ENCODE data around the gene RNF187.
"Not testable (repeated sequence)": the region's sequence is repeated elsewhere in the genome, so short reads cannot be mapped to it uniquely, and the experiment has no call there.

The RNF187 gene

DNA sequence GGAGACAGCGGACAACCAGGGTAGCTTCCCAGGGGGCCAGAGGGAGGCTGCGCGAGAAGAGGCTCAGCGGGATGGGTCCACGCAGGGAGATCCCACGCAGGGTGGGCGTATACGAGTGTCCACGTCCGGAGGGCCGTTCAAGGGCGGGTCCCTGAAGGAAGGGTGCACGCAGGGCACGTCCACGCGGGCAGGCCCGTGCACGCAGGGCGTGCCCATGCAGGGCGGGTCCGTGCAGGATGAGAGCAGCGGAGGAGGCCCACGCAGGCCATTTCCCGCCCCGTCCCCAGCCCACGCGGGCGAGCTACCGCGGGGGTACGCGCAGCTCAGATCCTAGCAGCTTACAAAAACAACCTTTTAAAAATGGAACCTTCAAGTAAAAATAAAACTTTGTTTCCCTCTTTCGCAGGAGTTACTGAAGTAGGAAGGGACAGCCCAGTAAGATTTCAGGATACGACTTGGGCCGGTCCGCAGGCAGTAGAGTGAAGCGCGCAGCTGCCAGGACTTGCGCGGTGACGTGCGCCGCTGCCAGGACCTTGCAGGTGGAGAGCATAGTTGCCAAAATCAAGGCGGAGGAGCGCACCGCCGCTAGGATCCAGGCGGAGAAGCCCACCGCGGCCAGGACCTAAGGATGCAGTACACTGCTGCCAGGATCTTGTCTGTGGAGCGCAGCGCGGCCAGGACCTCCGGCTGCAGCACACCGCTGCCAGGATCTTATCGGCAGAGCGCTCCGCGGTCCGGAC is 416 bp upstream of the RNF187 start:
- peak; percentile 62 for DNase-seq (ENCODE audit: low read depth)

DNA sequence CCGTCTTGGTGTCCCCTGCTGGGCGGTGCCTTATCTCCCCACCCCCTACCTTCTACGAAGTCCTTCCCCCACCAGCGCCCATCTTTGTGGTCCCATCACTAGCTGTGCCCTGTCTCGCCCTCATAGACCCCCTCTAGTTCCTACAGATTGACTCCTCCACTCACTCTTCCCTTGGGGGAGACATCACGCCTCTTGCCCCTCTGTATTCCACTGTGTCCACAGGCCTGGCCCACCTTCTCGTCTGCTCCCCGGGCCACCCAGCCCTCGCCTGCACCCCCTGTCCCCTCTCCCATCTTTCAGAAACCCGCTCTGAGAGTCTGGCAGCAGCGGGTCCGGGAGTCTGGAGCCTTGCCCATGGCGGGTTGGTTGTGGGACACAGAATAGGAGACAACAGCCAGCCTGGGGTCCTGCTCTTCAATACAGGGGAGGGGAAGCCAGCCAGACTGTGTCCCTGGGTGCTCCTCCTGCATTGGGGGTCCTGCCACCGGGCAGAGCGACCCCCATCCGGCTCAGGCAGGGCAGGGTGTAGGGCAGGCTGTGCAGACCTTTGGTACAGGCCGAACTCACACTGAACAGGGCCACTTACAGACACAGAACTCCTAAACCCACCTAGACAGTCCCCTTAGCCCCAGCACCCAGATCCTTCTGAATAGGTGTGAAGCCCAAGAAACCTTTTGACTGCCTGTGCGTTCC is 1.1 kb downstream of the RNF187 start:
- DNase-seq (ENCODE audit: low read depth): no peak

DNA sequence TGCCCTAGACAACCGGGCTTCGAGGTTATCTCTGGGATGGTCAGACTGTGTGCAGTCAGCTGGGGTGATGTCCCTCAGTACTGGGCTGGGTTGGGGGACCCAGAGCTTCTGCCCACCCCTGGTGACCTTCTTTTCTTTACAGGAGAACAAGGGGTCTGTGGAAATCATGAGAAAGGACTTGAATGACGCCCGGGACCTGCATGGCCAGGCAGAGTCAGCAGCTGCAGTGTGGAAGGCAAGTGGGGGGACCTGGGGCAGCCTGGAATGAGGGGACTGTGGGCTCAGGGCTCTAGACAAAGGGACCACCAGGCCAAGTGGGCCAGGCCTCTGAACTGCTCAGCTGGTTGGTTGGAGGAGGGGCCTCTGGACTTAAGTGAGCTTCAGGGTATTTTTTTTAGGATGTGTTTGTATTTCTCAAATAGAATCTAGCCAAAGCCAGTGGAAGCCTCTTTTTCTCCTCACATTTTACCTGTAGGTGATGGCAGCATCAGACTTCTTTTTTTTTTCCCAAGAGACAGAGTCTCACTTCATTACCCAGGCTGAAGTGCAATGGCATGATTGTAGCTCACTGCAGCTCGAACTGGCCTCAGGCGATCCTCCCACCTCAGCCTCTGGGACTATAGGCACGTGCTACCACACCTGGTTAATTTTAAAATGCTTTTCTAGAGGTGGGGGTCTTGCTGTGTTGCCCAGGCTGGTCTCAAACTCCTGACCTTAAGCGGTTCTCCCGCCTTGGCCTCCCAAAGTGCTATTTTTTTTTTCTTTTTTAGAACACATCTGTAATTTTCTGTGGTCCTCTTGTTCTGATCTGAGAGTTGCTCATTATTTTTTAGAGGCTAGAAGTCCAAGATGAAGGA is 1.9 kb downstream of the RNF187 start:
- DNase-seq (ENCODE audit: low read depth): no peak

DNA sequence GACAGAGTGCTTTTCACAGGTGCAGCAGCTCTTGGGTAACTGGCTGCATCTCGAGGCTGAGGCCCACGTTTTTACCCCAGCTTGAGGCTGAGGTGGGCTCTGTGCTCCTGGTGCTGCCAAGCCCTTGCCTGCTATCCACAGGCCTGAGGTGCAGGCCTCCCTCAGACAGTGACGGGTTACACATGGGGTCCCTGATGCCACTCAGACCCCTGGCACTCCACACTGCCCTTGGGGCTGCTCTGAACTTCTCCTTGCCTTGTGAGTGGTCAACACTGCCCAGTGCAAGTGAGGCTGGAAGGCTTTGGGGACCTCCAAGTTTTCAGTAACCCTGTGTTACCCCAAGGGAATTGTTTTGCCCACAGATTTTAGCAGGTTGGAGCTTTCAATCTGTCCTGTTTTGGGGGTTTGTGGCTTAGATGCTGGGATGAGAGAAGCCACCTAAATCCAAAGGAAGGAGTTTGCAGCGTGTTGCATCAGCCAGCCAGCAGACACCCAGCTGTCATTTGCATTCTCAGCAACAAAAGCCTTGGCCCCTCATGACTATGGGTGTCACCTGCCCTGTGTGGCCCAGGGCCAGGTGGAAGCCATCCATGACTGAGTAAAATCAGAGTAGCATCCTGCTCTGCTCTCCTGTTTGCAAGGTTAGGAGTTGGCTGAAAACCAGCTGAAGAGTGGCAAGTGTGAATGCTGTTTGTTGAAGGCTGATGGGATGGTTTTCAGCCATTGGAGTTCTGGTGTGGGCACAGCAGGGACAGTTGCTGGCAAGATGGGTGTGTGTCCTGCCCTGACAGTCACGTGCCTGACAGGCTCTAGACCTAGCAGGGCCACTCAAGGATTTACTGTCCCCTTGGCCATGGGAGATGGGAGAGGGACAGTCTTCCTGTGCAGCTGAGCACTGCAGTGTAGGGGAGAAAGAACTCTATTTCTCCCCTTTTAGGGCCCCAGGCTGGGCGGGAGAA is 3.2 kb downstream of the RNF187 start:
- DNase-seq (ENCODE audit: low read depth): no peak

DNA sequence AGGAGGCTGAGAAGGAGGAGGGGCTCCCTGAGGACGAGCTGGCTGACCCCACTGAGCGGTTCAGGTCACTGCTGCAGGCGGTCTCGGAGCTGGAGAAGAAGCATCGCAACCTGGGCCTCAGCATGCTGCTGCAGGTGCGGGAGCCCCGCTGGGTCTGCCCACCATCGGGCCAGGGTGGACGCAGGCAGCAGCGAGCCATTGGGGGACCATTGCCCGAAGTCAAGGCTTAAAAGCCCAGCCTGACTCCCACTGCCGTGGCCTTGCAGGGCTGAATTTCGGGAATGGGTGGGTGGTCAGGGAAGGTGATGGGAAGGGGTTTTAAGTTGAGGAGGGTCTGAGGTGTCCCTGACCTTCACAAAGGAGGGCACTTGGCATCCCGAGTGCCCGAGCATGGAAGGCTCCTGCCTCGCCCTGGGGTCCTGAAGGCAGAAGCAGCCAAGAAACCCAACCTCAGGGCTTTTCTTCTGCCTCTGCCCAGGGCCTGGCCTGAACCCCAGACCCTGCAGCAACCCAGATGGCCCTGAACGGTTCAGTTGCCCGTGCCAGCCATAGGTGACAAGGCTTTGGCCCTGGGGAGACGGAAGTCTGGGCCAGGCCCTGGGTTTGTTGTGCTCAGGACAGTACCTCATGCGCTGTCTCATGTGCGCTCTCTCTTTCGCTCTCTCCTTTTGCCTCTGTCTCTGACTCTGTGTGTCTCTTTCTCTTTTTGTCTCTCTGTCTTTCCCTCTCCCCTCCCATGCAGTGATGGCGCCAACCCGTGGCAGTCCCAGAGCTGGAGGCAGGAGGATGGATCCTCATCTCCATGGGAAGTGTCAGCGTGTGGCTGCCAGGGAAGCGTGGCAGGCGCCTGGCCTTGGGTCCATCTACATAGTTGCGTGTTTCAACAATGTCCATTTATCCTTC is 6.2 kb downstream of the RNF187 start:
- DNase-seq (ENCODE audit: low read depth): no peak

DNA sequence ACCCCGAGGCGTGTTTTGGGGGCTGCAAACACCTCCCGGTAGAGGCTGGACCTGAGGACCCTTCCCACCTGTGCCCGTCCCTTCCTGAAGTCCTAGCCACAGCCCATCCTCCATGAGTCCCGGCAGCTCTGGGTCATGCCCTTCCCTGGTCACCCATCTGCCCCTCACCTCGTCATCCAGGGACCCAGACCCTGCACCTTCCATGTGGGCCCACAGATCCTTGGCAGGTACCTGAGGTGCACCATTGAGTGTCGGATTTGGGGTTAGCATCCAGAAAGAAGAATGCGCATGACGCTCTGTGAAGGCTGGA is 6.8 kb downstream of the RNF187 start:
- DNase-seq (ENCODE audit: low read depth): no peak

DNA sequence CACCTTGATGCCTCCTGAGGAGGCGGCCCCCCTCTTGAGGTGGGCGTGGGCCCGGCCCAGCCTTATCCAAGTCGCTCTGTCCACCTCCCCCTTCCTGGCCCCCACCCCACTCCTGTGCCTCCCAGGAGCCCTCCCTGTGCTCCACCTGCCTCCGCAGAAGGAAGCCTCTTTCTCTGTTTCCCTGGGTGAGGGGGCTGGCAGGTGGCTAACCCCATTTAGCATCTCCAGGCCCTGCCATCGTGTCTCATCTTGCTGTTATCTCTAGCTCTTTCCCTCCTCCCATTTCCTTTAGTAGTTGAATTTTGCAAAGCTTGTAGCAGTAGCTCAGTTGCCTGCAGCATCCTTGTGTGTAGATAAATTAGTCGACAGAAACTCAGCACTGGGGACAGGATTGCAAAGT is 7.2 kb downstream of the RNF187 start:
- DNase-seq (ENCODE audit: low read depth): no peak

DNA sequence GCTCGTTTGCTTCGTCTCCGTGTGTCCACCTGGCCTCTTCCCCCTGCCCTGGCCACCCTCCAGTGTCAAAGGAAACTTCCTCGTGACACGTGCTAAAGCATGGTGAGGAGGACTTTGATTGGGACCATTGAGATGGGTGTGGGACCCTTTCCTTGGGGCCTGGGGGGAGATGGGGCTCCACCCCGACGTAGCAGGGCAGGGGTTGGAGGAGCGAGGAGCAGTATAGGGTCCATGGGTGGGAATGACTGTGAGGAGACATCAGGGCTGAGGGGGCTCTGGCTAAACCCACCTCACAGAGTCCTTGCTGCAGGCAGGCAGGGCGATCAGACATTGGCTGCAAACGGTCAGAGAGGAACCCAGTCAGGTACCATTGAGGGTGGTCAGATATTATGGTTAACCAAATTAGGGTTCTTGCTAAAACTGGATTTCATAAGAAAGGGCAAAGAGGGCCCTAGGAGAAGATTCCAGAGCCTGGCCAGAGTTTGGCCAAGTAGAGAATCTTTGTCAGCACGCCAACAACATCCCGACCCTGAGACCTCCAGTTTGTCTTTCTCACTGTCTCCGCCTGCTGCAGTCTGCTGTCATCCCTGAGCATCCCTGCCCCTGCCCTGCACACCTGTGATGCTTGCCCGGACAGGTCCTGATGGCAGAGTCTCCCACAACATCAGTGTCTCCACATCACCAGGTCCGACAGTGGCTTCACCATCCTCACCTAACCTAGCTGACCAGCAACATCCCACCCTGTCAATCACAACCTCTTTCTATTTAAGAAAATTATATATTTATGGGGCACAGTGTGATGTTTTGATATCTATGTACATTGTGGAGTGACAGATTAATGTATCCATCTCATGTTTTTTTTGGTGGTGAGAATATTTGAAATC is 8.0 kb downstream of the RNF187 start:
- DNase-seq (ENCODE audit: low read depth): no peak

DNA sequence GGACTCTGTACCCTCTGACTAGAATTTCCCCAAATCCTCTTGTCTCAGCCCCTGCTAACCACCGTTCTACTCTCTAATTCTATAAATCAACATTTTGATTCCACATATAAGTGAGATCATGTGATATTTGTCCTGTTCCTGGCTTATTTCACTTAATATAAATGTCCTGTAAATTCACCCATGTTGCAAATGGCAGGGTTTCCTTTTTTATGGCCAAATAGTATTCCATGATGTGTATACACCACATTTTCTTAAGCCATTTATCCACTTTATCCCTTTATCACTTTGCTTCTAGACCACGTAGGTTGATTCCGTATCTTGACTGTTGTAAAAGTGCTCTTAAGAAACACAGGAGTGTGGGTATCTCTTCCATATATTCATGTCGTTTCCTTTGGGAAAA is 8.9 kb downstream of the RNF187 start:
- DNase-seq (ENCODE audit: low read depth): no peak

DNA sequence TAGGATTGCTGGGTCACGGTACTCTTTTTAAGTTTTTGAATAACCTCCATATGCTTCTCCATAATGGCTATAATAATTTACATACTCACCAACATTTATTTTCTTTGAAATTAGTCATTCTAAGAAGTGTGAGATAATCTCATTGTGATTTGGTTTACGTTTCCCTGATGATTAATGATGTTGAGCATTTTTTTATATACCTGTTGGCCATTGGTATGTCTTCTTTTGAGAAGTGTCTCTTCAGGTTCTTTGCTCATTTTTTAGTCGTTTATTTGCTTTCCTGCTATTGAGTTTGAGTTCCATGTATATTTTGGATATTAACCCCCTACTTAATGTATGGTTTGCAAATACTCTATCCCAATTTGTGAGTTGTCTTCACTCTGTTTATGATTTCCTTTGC is 9.3 kb downstream of the RNF187 start:
- no peak for DNase-seq (ENCODE audit: low read depth)

DNA sequence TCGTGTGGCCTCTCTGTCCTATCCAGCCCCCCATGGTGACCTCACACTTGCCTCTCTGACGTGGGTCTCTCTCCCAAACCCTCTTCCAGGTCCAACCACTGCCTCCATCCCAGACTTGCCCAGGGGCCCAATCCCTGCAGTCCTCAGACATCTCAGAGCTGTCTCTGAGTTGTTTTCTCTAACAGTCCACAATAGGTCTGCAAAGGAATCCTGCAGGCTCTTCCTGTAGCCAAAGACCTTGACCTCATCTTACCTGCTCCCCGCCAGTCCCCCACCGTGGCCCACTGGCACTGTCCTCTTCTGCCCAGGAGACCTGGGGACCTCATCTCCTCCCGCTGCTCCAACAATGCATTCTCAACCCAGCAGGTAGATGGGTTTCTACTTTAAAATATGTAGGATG is 10.0 kb downstream of the RNF187 start:
- DNase-seq (ENCODE audit: low read depth): no peak

DNA sequence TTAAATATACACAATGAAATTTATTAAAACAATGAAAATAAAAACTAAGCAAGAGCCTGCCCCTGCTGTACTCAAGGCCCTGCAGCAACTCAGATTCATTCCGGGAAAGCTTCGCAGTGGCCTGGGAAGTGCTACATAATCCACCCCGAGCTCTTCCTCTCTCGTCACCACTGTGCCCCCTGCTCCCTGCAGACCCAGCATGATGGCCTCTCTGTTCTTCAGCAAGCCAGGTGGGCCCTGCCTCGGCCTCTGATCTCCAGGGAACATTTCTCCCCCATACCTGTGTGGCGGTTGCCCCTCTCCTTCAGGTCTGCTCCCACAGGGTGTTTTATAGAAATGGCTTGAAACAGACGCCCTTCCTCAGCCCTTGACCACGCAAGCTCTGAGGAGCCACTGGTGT is 10.6 kb downstream of the RNF187 start:
- no peak for DNase-seq (ENCODE audit: low read depth)

DNA sequence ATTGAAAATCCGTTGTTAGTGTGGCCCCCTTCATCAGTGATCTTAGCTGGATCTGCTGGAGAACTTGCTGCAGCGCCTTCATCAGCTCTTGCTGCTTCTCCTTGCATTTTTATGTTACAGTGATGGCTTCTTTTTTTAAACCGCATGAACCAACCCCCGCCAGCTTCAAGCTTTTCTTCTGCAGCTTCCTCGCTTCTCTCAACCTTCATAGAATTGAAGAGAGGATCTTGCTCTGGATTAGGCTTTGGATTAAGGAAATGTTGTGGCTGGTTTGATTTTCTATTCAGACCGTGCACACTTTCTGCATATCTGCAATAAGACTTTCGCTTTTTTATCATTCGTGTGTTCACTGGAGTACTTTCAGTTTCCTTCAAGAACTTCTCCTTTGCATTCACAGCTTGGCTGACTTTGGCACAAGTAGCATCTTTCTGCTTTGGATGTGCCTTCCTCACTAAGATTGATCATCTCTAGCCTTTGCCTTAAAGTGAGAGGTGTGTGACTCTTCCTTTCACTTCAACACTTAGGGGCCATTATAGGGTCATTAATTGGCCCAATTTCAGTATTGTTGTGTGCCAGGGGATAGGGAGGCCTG is 13.1 kb downstream of the RNF187 start:
- no peak for DNase-seq (ENCODE audit: low read depth)

DNA sequence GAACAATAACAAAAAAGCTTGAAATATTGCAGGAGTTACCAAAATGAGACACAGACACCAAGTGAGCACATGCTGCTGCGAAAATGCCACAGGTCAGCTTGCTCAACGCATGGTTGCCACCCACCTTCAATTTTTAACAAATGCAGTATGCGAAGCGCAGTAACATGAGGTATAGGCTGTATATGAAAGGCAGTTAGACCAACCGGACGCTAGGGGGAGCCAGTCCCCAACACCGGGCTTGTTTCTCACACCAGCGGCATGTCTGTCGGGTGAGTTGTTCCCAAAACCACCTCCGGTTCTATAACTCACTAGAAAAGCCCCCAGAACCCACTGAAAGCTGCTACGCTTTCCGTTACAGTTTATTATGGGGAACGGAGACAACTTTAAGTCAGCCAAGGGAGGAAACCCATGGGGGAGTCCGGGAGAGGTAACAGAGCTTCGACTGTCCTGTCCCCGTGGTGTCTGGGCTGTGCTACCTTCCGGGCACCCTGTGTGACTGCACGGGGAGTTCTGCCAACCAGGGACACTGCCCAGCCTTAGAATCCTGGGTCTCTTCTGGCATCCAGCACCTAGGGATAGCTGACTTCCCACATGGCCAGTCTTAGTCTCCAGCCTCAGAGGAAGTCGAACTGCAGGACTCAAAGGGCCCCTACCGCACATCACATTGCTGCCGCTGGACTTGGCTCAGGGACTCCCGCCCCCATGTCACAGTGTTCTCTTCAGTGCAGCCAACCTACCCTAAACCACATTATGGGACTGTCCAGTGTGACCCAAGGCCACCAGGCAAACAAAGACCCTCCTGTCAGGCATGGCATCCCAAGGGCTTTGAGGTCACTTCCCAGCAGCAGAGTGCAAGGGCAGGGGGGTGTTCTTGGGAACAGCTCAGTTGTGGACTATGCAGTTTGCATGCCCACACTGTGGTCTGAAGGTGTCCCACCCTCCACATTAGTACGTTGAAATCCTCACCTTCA is 14.0 kb downstream of the RNF187 start:
- peak; percentile 76 for DNase-seq (ENCODE audit: low read depth)

DNA sequence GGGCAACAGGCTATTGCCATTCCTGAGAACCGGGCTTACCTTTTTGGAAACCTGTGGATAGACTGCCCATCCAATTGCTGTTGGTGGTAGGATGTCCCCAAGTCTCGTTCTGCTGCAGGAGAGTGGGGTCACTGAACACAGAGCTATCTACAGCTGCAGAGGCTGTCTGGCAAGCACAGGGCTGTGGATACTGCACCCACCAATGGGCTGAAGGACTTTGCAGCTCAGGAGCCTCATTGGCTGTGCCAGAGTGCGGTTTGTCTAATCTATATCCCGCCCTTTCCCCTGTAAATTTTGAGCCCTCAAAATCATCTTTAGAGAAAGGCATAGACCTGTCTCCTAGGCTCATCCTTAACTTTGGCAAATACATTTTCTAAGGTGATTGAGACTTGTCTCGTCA is 15.3 kb downstream of the RNF187 start:
- no peak for DNase-seq (ENCODE audit: low read depth)

DNA sequence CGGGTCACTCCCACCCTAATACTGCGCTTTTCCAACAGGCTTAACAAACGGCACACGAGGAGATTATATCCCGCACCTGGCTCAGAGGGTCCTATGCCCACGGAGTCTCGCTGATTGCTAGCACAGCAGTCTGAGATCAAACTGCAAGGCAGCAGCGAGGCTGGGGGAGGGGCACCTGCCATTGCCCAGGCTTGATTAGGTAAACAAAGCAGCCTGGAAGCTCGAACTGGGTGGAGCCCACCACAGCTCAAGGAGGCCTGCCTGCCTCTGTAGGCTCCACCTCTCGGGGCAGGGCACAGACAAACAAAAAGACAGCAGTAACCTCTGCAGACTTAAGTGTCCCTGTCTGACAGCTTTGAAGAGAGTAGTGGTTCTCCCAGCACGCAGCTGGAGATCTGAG is 18.8 kb downstream of the RNF187 start:
- DNase-seq (ENCODE audit: low read depth): not testable (repeated sequence)

DNA sequence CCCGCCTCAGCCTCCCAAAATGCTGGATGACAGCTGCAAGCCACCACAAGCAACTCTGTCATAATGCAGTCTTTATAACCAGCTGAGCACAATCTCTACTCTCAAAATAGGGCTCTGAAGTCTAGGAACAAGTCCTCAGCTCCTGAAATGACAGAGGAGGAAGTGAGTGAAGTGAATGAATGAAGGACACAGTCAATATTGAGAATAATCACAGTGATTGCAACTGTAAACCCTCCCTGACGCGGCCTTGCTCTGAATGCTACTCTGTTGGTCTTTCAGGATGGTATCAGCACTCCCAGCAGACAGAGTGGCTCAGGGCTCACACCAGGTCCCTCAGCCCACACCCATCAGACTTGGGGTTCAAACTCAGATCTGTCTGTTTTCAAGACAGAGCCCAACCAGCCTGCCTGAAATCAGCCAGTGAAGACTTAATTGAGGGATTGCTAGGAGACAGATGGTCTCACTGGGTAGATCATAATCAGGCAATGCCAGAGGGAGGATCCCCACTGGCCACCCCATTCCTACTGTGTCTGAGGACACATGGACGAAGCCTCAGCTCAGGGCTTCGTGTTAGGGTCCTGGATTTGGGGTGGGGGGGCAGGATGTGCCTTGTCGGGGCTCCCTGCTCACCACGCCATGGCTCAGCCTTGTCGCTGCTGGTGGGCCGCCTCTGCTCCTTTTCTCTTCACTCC is 20.9 kb downstream of the RNF187 start:
- no peak for DNase-seq (ENCODE audit: low read depth)
